Osteoblast (primary cell): ENCODE data around the gene GNAT1. TPM values are rescaled to one million over a fixed set of nuclear protein-coding genes. Genes with fewer than 3 reads are reported as not detected.

Experiments used
- DNase-seq: peaks from one replicate; pipeline ENCODE4 v3.0.0; 2011; ENCODE audit warnings: low spot score, mixed read lengths; ENCODE audit not compliant: insufficient read length; ENCODE audit errors: missing footprints
- H2AFZ ChIP-seq: 2 replicates; pipeline ENCODE4 v1.6.0; 2011; ENCODE audit warnings: mild to moderate bottlenecking, low read length
- H3K27ac ChIP-seq: 2 replicates; pipeline ENCODE4 v1.5.1; 2011; ENCODE audit warnings: mild to moderate bottlenecking, low read depth, low read length, moderate library complexity
- H3K27me3 ChIP-seq: 2 replicates; pipeline ENCODE4 v1.6.0; 2012; ENCODE audit warnings: mild to moderate bottlenecking, control low read depth, inconsistent platforms, low read length, moderate library complexity; ENCODE audit not compliant: insufficient read depth
- H3K36me3 ChIP-seq: 2 replicates; pipeline ENCODE4 v1.5.1; 2011; ENCODE audit warnings: mild to moderate bottlenecking, low read length, control low read depth, moderate library complexity; ENCODE audit not compliant: insufficient read depth
- H3K4me1 ChIP-seq: 2 replicates; pipeline ENCODE4 v1.5.1; 2011; ENCODE audit warnings: mild to moderate bottlenecking, low read length, control low read depth, moderate library complexity; ENCODE audit not compliant: insufficient read depth
- H3K4me2 ChIP-seq: 2 replicates; pipeline ENCODE4 v1.6.0; 2011; ENCODE audit warnings: mild to moderate bottlenecking, low read length; ENCODE audit not compliant: insufficient read depth
- H3K4me3 ChIP-seq: fragments of 200-600 bp; sonication (generic); 3 replicates; pipeline ENCODE4 v1.5.1; 2012; ENCODE audit warnings: mild to moderate bottlenecking, low read length, inconsistent platforms; ENCODE audit not compliant: insufficient read depth
- H3K79me2 ChIP-seq: 2 replicates; pipeline ENCODE4 v1.6.0; 2012; ENCODE audit warnings: mild to moderate bottlenecking, low read length, control low read depth, inconsistent platforms; ENCODE audit not compliant: insufficient read depth
- H3K9me3 ChIP-seq: 2 replicates; pipeline ENCODE4 v1.5.1; 2011; ENCODE audit warnings: low read depth, low read length, control low read depth
- H4K20me1 ChIP-seq: 2 replicates; pipeline ENCODE4 v1.6.0; 2012; ENCODE audit warnings: mild to moderate bottlenecking, low read length, control low read depth; ENCODE audit not compliant: insufficient read depth
- CTCF ChIP-seq: IDR thresholded peaks from 2 replicates; pipeline ENCODE4 v1.5.1; 2011; ENCODE audit warnings: mild to moderate bottlenecking, low read depth, low read length, moderate library complexity; ENCODE audit errors: extremely low read depth
- total RNA-seq: library from RNA; depleted of rRNA; stranded (reverse); fragments of >200 nt; gene quantifications from 2 replicates; pipeline ENCODE4 v1.2.3, GENCODE V29; 2012

GNAT1 gene
- total RNA-seq, 1 donor: not detected

GRCh38 chr3:50219285-50219684, 27.9 kb downstream of the GNAT1 start:
- DNase-seq: no peak
- Histone ChIP-seq H3K79me2 (no peaks in the 10 kb centered on the region), H4K20me1 (no peaks in the 10 kb centered on the region), H3K9me3 (no peaks in the 10 kb centered on the region), H3K4me2 (no peak overlapping the region), H3K4me1 (no peaks in the 10 kb centered on the region), H2AFZ (no peak overlapping the region), H3K27ac (no peak overlapping the region), H3K36me3 (no peaks in the 10 kb centered on the region), H3K27me3 (peaks cover 8% of the 10 kb centered on the region), H3K4me3 (no peak overlapping the region)
- TF ChIP-seq CTCF: no peak

- Histone ChIP-seq H3K36me3 (no peaks in the 10 kb centered on the region), H3K79me2 (no peaks in the 10 kb centered on the region), H3K27me3 (peaks cover 12% of the 10 kb centered on the region), H3K27ac (no peak overlapping the region), H2AFZ (no peak overlapping the region), H4K20me1 (no peaks in the 10 kb centered on the region), H3K4me1 (no peaks in the 10 kb centered on the region), H3K4me2 (no peak overlapping the region), H3K4me3 (no peak overlapping the region), H3K9me3 (no peaks in the 10 kb centered on the region)
- no peak for TF ChIP-seq CTCF
- peak; percentile 86 for DNase-seq
These were observed 28.7 kb downstream of the GNAT1 start for GRCh38 chr3:50220109-50220508.

GRCh38 chr3:50221051-50221410, 29.6 kb downstream of the GNAT1 start:
- H3K27me3 ChIP-seq: peaks cover 11% of the 10 kb centered on the region
- TF ChIP-seq CTCF: no peak
- DNase-seq: peak; percentile 57

GRCh38 chr3:50221411-50222168, 30.2 kb downstream of the GNAT1 start:
- H4K20me1 ChIP-seq: no peaks in the 10 kb centered on the region
- H3K4me3 ChIP-seq: no peak overlapping the region
- no peak overlapping the region for H2AFZ ChIP-seq
- TF ChIP-seq CTCF: no peak
- H3K4me2 ChIP-seq: no peak overlapping the region
- no peaks in the 10 kb centered on the region for H3K9me3 ChIP-seq
- DNase-seq: peak; percentile 77
- H3K79me2 ChIP-seq: no peaks in the 10 kb centered on the region
- no peaks in the 10 kb centered on the region for H3K36me3 ChIP-seq
- peaks cover 11% of the 10 kb centered on the region for H3K27me3 ChIP-seq
- H3K4me1 ChIP-seq: peaks cover 5% of the 10 kb centered on the region
- no peak overlapping the region for H3K27ac ChIP-seq

More at GRCh38 chr3:50221051-50221410, 29.6 kb downstream of the GNAT1 start:
- H2AFZ ChIP-seq: no peak overlapping the region
- H3K4me3 ChIP-seq: no peak overlapping the region
- H3K4me1 ChIP-seq: no peaks in the 10 kb centered on the region
- H3K27ac ChIP-seq: no peak overlapping the region
- no peaks in the 10 kb centered on the region for H3K79me2 ChIP-seq
- H3K4me2 ChIP-seq: no peak overlapping the region
- H3K36me3 ChIP-seq: no peaks in the 10 kb centered on the region
- no peaks in the 10 kb centered on the region for H4K20me1 ChIP-seq
- no peaks in the 10 kb centered on the region for H3K9me3 ChIP-seq
